Activated T-cell treated with anti-CD3 and anti-CD28 coated beads for 24 hours (primary cell): ENCODE measurements around the gene NCKIPSD.

Experiments used
- DNase-seq: peaks from one replicate; pipeline ENCODE4 v3.0.0-alpha.2; 2020; ENCODE audit warnings: low read depth

The NCKIPSD gene

DNA sequence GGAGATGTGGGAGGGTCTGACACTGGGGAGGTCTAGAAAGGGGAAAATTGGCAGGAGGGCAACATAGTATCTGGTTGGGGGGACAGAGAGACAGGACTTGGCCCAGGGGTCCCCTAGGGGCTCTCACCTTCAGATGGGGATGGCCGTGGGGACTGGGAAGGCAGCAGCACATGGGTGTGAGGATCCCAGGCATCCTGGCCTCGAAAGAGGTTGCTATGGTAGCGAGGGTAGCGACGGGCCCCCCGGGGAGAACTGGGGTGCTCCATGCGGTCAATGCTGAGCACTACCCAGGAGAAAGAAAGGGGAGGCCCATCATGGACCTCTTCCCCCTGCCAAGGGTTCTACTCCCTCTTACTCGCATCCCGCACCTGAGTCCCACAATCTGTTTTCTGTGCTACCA lies 38.0 kb downstream of the NCKIPSD start:
- DNase-seq, result no peak

DNA sequence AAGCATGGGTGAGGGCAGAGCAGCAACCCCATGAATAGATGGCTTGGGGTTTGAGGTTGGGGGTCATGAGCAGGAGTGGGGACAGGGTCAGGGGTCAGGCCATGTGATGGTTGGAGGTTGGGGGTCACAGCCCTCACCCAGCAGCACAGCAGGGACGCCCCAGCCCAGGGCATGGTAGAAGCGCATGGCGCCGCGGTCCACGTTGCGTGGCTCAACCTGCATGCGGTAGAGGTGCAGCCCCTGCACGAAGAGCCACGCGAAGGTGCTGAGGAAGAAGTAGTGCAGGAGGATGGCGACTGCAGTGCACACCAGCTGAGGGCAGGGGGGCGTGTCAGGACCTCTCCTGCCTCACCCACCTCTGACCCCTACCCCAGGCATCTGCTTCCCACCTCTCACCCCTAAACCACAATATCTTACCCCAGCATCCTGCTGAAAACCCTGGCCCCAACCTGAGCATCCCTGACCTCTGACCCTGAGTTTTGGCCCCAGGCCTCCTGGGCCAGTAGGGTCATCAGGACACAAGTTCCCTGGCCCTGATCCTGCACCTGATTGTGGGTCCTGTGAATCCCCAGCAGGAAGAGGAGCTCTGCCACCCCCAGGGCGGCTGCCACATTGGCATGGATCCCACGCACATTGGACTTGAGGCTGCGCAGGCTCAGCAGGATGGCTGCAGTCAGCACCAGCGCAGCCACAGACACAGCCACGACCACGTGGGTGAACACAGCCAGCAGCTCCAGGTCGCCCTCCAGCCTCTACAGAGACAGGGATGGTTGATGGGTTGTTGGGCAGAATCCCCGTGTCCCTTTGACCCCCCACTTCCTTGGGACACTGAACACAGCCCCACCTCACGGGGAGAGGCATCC lies 40.6 kb downstream of the NCKIPSD start:
- no peak for DNase-seq

DNA sequence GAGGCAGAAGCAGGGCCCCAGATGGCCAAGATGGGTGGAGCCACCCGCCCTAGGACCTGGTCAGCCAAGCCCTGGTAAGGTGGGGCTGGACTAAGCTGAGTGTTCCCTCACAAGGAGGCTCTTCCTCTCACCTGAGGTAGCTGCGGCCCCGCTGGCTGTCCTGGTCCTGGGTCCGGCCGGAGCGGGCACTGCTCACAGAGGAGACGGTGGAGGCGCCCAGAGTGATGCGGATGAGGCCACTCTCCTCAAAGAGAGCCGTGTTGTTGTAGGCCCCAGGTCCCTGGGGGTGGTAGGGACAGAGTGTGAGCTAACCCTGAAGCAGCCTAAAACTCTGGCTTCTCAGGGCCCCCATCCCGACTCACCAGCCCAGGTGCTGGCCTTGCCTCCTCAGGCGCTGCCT lies 43.1 kb downstream of the NCKIPSD start:
- no peak for DNase-seq

DNA sequence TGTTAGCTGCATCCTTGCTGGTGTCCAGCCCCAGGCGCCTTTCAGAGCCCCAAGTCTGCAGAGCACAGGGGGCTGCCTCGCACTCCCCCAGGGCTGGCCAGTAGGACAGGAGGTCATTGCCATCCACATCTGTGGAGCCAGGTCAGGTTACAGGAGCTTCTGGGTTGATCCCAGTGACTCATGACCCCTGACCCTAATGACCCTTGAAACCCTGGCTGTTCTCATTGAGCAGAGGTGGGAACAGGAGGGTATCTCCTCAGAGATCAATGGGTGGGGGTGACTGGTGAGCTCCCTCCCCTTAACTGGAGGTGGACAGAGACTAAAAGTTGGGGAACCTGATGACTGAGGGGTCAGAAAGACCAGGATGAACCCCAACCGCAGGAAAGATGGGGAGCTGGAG lies 44.3 kb downstream of the NCKIPSD start:
- no peak for DNase-seq

DNA sequence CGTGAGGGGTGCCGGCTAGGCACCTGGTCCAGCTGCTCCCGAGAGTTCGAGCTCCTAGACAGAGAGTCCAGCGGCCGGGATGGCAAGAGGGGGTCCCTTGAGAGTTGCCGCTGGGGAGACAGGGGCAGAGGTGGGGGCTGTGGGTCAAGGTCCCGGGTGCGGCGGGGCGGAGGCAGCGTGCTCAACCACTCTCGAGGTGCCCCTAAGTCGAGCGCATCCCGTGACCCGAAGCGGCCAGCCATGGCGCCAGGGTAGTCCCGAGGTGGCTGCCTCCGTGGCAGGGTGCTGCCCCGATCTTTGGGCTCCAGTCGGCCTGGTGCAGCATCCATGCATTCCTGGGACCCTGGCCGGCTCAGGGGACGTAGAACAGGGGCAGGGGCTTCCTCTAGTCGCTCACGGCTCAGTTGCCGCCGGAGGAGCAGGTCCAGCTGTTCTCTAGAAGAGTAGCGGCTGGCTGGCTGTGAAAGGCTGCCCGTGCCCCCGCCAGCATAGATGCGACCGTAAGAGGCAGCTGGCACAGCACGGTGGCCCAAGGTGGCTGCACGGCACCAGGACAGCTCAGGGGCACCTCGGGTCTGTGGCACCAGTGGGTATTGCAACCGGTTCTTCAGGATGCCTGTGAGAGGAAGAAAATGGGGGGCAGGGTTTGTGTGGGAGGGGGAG lies 45.6 kb downstream of the NCKIPSD start:
- DNase-seq, result no peak

DNA sequence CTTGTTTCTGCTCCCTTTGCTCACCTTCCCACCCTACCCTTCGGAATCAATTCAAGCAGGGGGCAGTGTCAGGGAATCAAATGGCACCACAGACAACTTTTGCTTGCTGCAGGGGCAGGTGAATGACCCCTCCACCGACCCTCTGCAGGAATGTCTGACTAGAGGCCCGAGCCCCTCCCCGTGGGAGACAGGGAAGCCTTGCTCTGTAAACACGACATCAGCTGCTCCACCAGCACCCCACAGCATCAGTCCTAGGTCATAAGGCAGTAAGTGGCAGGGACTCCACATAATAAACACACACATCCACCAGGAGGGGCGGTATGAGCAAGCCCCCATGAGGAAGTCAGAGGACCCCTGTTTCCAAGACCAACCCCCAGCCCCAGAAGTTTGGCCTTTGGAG lies 48.4 kb downstream of the NCKIPSD start:
- no peak for DNase-seq

DNA sequence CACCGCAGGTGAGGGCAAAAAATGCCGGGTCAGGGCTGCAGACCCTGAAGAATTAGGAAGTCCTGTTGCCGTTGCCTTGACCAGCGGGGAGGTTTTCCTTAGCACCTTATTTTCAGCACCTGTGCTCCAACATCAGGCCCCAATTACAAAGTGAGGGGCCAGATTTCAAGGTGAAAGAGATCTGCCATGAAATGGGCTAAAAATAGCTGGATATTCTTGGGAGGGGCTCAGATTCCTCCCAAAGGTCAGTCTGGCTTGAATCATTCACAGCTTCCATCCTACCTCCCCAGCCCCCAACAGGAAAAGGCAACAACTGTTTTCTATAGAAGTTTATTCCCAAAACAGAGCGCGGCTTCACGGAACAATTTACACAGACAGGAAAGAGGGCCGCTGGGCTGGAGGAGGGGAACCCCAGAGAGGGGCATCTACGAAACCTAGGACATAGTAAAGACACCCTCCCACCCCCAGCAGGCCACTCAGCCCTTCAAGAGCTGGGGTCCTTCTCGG lies 49.5 kb downstream of the NCKIPSD start:
- DNase-seq, result no peak

DNA sequence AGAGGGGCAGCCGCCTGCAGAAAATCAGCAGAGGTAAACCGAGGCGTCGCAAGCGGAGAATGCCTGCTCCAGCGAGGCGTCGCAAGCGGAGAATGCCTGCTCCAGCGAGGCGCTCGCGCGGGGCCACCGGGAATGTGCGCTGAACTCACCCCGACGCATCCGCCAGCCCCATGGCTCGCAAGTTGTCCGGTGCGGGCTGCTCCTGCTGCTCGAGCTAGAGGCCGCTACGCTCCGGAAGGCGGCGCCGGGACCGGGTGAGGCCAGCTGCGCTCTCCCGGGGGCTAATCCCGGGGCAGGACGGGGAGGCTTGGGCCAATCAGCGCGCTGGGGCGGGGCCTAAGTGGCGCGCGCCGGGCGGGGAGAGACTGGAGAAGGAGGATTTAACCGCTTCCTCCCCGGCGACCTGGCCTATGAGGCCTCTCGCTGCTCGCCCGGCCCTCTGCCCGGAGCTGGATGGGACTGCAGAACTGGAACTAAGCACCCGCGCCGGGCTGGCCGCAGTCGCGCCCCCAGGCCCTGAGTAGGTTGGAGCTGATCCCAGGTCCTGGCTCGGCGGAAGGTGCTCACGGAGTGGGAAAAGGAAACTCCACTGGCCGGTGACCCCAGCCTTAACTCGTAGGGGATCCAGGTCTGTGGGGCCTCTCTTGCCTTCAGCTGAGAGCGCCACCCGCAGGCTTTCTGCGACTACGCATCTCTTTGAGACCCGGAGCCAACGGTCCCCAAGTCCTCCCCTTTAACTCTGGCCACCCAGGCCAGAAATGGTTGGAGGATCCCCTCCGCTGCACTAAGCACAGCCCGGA lies 50.3 kb downstream of the NCKIPSD start, which contains the start of gene SLC26A6:
TSS of gene SLC26A6 (minus strand) at position 240 of the 800 bp plus-strand sequence. CDS start at position 172, 68 bp downstream.
- peak; percentile 92 for DNase-seq

DNA sequence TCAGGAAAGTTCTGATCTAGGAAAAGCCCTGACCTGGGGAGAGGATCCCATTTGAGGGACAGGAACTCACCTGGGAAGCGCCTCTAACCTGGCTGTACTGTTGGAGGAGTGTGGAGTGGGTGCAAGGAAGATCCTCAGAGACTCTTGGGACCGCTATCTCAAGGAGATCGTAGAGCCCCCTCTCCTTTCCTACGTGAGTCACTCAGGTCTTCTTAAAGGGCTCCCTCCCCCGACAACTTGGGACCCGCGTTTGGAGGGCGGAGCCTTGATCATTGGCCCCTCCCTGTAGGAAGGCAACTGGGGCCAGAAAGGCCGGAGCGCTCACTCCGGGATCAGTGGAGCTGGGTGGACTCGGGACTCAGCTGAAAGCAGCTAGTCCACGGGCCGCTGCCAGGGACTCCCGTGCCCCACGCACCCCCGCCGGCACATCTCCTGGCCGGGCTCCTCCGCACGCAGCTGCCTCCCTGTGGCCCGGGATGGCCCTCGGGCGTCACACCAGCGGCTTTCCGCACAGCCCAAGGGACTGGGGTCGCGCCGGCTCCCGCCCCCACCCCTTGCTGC lies 51.0 kb downstream of the NCKIPSD start:
- peak; percentile 54 for DNase-seq

DNA sequence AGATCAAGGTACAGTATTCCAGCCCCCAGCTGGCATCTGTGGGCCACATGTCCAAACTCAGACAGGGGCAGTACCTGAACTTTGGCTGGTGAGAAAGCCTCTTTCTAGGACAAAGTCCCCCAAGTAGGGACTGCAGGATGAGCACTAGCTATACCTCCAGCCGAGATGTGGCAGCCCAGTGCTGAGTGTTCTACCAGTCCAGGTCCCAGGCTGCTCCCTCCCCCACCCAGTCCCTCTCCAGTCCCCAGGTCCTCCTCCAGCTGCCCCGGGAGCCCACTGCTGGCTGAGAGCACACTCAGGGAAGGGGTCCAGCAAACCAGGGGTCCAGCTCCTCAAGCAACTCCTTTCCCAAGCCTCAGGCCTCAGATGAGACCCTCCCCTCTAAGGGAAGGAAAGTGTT lies 52.0 kb downstream of the NCKIPSD start:
- no peak for DNase-seq

DNA sequence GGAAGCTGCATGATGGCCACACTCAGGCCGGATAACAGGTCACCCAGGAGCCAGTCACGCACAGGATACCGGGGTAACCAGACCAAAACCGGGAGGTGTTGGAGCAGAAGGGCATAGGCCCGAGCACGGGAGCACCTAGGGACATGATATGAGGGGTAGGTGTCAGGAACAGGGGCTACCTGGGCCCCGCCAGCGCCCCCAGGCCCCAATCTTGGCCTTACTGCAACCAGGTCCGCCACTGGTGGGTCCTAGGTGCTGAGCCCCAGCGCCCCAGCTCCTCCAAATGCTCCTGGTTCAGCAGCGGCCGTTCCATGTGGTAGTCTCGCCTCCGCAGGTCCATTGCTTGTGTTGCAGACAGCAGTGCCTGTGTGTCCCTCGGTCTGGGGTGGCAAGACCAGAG lies 52.5 kb downstream of the NCKIPSD start:
- DNase-seq, result no peak

DNA sequence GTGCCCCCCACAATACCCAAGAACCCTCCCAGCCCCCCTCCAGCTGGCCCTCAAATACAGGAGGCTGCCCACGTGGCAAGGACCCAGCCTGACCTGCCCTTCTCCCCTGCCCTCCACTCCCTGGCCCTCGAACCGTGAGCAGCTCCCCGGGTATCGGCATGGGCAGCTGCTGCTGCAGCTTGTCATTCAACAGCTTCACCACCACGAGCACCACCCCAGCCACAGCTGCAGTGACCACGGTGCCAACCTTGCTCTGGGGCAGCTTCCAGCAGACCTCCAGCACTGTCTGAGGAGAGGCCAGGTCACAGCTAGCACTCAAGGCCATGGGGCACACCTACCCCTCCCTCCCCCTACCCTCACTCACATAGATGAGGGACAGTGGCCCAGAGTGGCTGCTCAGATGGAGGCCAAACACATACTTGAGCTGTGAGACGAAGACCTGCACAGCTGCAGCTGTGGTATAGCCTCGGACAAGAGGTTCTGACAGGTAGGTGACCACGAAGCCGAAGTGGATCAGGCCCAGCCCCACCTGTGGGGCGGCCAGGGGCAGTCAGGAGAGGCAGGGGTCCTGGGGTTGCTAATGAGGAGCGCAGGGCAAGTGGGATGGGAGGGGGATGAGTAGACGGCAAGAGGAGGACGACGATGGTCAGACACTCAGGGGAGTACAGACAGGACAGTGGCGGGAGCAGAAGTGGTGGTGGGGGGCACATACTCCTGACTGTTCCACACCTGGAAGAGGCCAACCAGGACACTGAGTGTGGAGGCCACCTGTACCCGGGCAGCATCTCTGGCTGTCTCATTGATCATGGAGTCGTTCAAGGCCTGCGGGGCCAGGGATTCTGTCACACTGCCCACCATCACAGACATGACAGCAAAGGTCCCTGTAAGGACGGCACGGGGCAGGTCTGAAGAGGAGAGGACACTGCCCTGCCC lies 53.9 kb downstream of the NCKIPSD start:
- no peak for DNase-seq

DNA sequence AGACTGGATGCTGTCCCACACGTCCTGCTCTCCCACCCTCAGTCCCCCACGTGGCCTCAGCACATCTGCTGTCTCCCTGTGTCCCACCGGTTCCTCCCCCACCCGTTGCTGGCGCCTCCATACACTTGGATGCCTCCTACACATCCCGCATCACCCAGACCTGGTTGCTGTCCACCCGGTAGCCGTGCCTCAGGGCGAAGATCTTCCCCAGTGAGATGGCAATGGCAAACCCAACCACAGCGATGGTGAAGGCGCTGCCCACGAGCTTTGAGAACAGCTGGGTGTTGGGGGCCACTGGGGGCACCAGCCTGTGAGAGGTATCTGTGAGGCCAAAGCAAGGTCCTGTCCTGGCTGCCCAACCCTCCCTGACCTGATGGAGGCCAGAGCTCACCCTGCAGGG lies 54.9 kb downstream of the NCKIPSD start:
- no peak for DNase-seq

DNA sequence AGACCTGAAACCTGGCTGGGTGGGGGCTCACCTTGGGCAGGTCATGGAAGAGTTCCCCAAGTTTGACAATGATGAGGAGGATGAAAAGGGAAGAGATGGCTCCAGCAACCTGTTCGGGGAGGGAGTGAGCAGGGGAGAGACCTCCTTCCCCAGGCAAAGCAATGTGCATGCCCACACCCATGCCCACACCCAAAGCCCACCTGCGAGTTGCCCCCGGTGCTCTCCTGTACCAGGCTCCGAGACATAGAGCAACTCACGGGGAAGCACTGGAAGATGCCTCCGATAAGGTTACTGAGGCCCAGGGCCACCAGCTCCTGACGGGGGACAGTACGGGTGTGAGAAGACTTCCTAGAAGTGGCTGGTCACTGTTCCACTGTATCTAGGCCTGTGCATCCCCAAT lies 55.3 kb downstream of the NCKIPSD start:
- DNase-seq, result no peak

DNA sequence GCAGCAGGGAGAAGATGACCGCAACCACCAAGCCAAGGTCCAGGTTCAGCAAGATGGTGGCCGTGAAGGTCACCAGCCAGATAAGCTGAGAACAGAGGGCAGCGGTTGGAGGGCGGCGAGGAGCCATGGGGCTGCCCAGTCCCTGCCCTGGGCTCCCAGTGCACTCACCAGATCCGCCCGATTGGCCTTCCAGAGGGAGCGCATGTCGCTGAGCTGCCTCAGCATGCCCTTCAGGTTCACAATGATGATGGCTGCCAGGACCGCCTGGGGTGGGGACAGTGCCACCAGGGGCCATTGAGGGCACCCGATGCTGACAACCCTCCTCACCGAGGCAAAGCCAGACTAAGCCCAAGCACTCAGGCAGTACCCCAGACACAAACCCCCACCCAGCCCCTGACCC lies 55.8 kb downstream of the NCKIPSD start:
- DNase-seq, result no peak

DNA sequence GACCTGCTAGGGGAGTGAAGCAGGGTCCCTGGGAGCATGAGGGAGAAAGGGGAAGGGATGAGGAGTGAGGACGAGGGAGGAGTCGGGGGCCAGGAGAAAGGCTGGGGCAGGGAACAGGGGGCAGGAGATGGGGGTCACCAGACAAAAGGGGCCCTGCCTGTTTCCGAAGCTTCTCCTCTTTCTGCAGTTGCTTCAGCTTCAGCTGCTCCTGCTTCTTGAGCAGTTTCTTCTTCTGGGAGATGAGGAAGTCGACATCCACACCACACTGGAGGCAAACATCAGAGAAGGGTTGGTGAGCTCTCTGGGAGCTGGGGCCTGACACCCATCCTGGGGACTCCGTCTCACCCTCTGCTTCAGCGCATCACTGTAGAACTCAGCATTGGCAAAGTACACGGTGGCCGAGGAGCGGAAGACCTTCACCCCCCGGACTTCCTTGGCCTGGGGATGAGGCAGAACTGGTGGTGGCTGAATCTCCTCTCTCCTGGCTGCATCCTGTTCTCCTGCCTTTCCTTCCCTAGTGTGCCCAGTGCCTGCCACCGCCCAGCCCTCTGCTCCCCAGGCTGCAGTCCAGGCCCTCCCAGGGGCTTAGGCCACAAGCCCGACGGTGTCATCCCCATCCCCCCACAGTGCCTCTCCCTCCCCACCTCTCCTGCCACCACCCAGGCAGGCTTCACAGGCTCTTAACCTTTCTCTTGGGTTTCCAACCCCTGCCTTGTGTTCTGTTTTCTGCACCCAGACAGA lies 57.3 kb downstream of the NCKIPSD start:
- DNase-seq, result no peak

DNA sequence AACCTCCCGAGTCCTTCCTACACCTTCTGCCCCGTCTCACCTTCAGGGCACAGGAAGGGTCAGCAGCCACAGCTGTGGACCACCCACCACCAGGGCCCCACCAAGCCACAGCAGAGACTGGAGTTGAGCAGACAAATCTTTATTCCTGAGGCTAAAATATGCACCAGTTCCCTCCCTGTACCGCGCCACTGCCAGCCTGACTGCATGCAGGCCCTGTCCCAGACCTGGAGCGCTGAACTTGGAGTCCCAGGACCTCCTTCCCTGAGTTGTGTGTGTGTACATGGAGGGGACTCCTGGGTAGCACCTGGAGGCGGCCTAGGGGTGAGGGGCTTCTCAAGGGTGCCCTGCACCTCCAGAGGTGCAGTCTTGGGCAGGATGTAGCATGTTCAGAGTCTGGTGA lies 60.1 kb downstream of the NCKIPSD start:
- DNase-seq, result no peak

DNA sequence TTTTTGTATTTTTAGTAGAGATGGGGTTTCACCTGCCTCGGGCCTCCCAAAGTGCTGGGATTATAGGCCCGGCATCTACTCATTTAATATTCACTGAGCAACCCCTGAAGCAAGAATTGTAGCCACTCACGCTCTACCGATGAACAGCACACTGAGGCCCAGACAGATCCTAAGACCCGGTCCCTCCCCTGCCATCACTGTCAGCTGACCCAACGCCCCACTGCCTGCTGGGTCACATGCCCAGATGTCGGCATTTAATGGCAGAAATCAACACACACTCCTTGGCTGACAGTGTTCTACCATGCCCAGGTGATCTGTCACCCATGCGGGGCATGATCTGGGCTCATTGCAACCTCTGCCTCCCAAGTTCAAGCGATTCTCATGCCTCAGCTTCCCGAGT lies 60.9 kb downstream of the NCKIPSD start:
- no peak for DNase-seq

DNA sequence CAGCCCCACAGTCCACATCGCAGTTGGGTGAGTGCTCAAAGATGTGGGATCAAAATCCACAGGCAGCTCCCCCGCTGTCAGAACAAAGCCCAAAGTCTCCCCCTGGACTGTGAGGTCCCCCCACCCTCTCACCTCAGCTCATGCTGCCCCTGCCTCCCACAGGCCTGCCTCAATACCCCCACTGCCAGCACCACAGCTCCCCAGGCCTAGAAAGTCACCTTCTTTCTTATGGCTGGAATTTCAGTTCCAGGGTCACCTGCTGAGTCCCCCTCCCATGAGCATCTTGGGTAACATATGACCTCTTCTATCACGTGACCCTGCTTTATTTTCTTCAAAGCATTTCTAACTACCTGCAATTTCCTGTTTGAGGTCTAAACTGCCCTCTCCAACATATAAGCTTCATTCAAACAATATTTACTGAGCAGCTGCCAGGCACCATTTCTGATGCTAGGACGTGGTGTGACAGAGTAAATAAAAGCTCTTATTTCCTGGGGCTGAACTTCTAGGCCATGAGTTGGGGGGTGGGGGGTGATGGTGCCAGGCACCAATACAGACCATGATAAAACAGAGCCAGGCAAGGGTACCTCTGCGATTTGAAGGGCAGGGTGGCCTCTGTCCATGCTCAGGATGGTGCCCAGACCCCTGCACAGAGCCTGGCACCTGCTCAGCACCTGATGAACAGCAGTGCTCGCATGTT lies 61.7 kb downstream of the NCKIPSD start:
- no peak for DNase-seq
